Fibroblast of mammary gland (primary cell): ENCODE results near the gene FSTL5.

ENCODE experiments used
- DNase-seq: peaks from one replicate; pipeline ENCODE4 v3.0.0-alpha.2; 2010; ENCODE audit warnings: low read depth
- H3K4me3 ChIP-seq: 2 replicates; pipeline ENCODE4 v1.5.1; 2011; ENCODE audit warnings: low read depth, mild to moderate bottlenecking, low read length, moderate library complexity; ENCODE audit not compliant: control insufficient read depth
- CTCF ChIP-seq: conservative IDR thresholded peaks from 2 replicates; pipeline ENCODE4 v1.5.1; 2011; ENCODE audit warnings: low read depth, low read length, inconsistent platforms; ENCODE audit not compliant: control insufficient read depth, insufficient read depth

The FSTL5 gene

GRCh38 chr4:161931089-161931488, 232.7 kb downstream of the FSTL5 start:
- no peak overlapping the region for H3K4me3 ChIP-seq
- TF ChIP-seq CTCF: no peak
- no peak for DNase-seq

- TF ChIP-seq CTCF: no peak
- no peak overlapping the region for H3K4me3 ChIP-seq
- DNase-seq: no peak
These were observed 233.8 kb downstream of the FSTL5 start for GRCh38 chr4:161929956-161930355.

- no peak for TF ChIP-seq CTCF
- H3K4me3 ChIP-seq: no peak overlapping the region
- no peak for DNase-seq
These were observed 237.6 kb downstream of the FSTL5 start for GRCh38 chr4:161926033-161926828.

DNA sequence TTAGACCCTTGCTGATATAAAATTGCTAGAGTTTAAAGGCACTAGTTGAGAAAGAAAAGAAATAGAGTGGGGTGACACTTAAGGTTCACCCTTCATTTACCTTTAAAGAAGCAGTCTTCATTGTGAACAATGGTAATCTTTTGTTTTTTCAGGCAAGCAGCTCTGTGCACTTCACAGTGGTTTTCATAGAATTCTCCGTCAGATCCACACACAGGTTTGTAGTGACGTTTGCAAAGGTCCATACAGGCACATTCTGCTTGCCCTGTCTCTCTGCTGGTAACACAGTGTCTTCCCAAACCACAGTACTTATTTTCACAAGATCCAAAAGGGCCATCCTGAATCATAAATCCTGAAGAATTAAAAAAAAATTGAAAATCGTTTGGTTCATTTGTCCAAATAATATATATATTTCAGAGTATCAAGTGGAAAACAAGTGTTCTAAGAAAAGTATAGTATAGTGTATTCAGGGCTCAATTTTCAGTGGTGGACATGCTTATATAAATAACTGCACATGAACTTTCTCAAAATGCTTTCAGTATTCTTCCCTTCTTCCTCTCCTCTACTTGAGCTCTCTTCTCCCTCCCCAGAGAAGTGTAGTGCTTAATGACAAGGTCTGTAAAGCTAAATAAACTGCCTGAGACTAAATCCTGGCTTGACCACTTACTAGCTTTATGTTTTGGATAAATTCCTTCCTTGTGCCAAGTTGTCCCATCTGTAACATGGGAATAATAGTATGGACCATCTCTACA, 243.3 kb downstream of the FSTL5 start:
- H3K4me3 ChIP-seq: no peak overlapping the region
- DNase-seq: no peak
- TF ChIP-seq CTCF: no peak

DNA sequence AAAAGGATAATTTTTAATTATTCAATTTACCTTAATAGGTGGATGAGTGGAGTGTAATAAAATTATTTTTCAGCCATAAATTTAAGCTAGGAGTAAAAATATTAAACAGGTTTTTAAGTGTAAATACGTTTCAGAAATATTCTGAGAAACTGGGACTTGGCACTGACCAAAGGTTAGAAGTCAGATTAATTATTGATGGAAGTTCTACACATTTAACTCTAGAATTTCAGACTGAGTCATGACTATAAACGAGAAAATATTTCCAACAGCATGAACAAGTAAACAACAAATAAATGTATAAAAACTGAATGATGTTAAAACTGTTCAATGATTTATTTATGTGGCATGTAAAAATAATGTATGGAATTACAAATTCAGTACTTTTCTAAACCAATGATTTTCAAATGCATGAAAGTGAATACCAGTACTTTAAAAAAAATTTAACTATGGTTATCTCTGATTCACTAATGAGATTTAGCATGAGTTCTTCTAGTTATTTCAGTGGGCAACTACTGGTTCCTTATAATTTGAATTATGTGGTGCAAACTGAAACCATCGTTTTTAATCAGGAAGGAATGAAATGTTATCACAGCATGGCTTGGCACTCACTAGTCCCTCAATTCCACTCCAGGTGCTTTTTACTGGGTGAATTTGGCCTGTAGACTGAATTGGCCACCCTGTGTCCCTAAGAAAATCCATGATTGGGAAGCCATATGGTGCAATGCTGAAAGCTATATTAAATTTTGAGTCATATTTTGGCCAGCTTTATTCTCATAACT, 244.2 kb downstream of the FSTL5 start:
- TF ChIP-seq CTCF: no peak
- DNase-seq: no peak
- H3K4me3 ChIP-seq: no peak overlapping the region

DNA sequence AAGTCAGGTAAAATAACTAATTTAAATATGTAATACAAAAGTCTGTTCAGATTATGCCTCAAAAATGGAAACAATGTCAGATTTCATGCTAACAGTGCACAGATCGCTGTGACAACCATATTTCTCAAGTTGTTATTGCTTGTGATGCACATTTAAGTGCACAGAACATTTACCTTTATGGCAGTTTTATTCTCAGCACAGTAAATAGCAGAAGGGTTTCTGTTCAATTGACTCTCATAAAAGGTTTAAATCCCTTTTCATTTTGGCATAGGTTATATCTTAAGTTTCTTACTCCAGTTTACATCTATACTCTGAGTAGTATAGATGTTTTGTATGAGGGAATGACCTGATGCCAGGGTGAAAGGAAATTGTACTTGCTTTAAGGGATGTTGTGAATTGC, 247.8 kb downstream of the FSTL5 start:
- no peak overlapping the region for H3K4me3 ChIP-seq
- no peak for TF ChIP-seq CTCF
- no peak for DNase-seq
